ENCODE measurements around the gene CHMP5. TPM values are rescaled to one million over a fixed set of nuclear protein-coding genes. Genes with fewer than 3 reads are reported as not detected.

Gene CHMP5
- total RNA-seq, 1 experiment from 2014 or later = 47.6 TPM

- Mint-ChIP-seq H3K4me3 (no peak overlapping the region), H3K4me1 (peaks cover 0 to 12% of the 10 kb centered on the region in 2 experiments; a peak in 3 of 4 replicates), H3K27me3 (ENCODE audit: low read depth) (peaks cover 2% of the 10 kb centered on the region), H3K9me3 (no peaks in the 10 kb centered on the region), H3K36me3 (ENCODE audit: insufficient read depth in 1 of 3, low read depth in 3 of 3) (no peaks in the 10 kb centered on the region), H3K27ac (no peak overlapping the region)
- no peak overlapping the region for H3K4ac ChIP-seq (ENCODE audit: low read depth, low read length)
- no peak overlapping the region for H4K8ac ChIP-seq (replicated peaks; ENCODE audit: insufficient read length, low read depth, low read length)
- no peak overlapping the region for H2BK20ac ChIP-seq (ENCODE audit: low read depth, low read length, poor library complexity, severe bottlenecking)
- H3K27ac ChIP-seq (ENCODE audit: insufficient read length, low read depth, low read length) = no peak overlapping the region
- H4K20me1 ChIP-seq (ENCODE audit: control insufficient read depth, insufficient read depth, insufficient read length) = no peaks in the 10 kb centered on the region
- TF ChIP-seq CTCF (conservative IDR thresholded peaks at IDR 0.05) = no peak
- no peak overlapping the region for H3K9ac ChIP-seq (ENCODE audit: extremely low read depth, insufficient read length, low read length)
- no peak overlapping the region for H2BK5ac ChIP-seq (ENCODE audit: insufficient read length, low read length)
- no peak overlapping the region for H2BK12ac ChIP-seq (ENCODE audit: insufficient read length, low read depth, low read length)
- H3K27me3 ChIP-seq (ENCODE audit: insufficient read depth, low read length) = no peaks in the 10 kb centered on the region
- WGBS (ENCODE audit: extremely low coverage, insufficient read length, low lambda C conversion rate) = no CpG with 5 or more reads among the region's 10 CpGs
- H3T11ph ChIP-seq (ENCODE audit: low read length) = no peak overlapping the region
- H3K23me2 ChIP-seq (ENCODE audit: insufficient read length, low read depth, low read length, poor library complexity, severe bottlenecking) = no peaks in the 10 kb centered on the region
- H3K4me1 ChIP-seq (ENCODE audit: insufficient read depth, low read length) = no peaks in the 10 kb centered on the region
- no peak overlapping the region for H3K23ac ChIP-seq (ENCODE audit: insufficient read length, low read depth, low read length)
- no peak overlapping the region for H3K56ac ChIP-seq (ENCODE audit: insufficient read length, low read depth, low read length)
- no peaks in the 10 kb centered on the region for H3K79me2 ChIP-seq (ENCODE audit: insufficient read depth, low read length)
- H2AFZ ChIP-seq (ENCODE audit: low read length) = no peak overlapping the region
- no peaks in the 10 kb centered on the region for H3K9me3 ChIP-seq (ENCODE audit: control insufficient read depth, low read depth, low read length)
- no peak for DNase-seq
- H2BK15ac ChIP-seq (ENCODE audit: low read depth, low read length) = no peak overlapping the region
- H3K79me1 ChIP-seq (ENCODE audit: insufficient read depth, low read depth, low read length, poor library complexity, severe bottlenecking) = no peaks in the 10 kb centered on the region
- H3K18ac ChIP-seq (ENCODE audit: insufficient read length, low read depth, low read length) = no peak overlapping the region
- H2AK5ac ChIP-seq (ENCODE audit: insufficient read length, low read length) = no peak overlapping the region
- H2BK120ac ChIP-seq (ENCODE audit: low read depth, low read length, poor library complexity, severe bottlenecking) = no peak overlapping the region
- no peak overlapping the region for H4K91ac ChIP-seq (ENCODE audit: insufficient read length, low read depth, low read length)
- H3K14ac ChIP-seq (ENCODE audit: insufficient read depth, low read length) = no peak overlapping the region
- no peak overlapping the region for H4K5ac ChIP-seq (ENCODE audit: insufficient read length, low read depth, low read length)
- no peak overlapping the region for H3K4me2 ChIP-seq (ENCODE audit: insufficient read depth, insufficient read length, low read length)
These were observed 37.8 kb upstream of the CHMP5 start for GRCh38 chr9:33227008-33227398.

All from H9 (cell line).